Stimulated activated naive CD8-positive, alpha-beta T cell treated with anti-CD3 and anti-CD28 coated beads, Interleukin-15, amount 100 ng/mL, for 72 hours (primary cell): ENCODE measurements around the gene CBR1.
"Not testable (repeated sequence)": the region's sequence is repeated elsewhere in the genome, so short reads cannot be mapped to it uniquely, and the experiment has no call there.

Source experiments
- ATAC-seq: fragments of 150-1000 bp; cut with Tn5 transposase; 2 replicates; pipeline ENCODE4 v1.10.0; 2021; ENCODE audit warnings: mild to moderate bottlenecking, moderate library complexity
- DNase-seq, 2 donors: peaks; one replicate each; pipeline ENCODE4 v3.0.0; 2021 to 2022
- H3K27ac Mint-ChIP-seq, 2 donors: one replicate each; pipeline ENCODE4 v1.8.0; 2022; ENCODE audit warnings: mild to moderate bottlenecking in 2 of 2, mixed read lengths in 2 of 2, moderate library complexity in 2 of 2
- H3K27me3 Mint-ChIP-seq: one replicate; pipeline ENCODE4 v1.8.0; 2022; ENCODE audit warnings: mixed read lengths
- H3K4me1 Mint-ChIP-seq: one replicate; pipeline ENCODE4 v1.8.0; 2022; ENCODE audit warnings: mild to moderate bottlenecking, mixed read lengths
- H3K4me3 Mint-ChIP-seq, 2 donors: one replicate each; pipeline ENCODE4 v1.8.0; 2022; ENCODE audit warnings: mild to moderate bottlenecking in 2 of 2, mixed read lengths in 2 of 2, moderate library complexity in 1 of 2
- H3K9me3 Mint-ChIP-seq, 2 donors: one replicate each; pipeline ENCODE4 v1.8.0; 2022; ENCODE audit warnings: mixed read lengths in 2 of 2

The CBR1 gene

GRCh38 chr21:36068748-36069398 lies 951 bp upstream of the CBR1 start:
- Mint-ChIP-seq H3K4me3 (no peak overlapping the region), H3K9me3 (peaks cover 5 to 8% of the 10 kb centered on the region in 2 donors), H3K4me1 (peaks cover 49% of the 10 kb centered on the region), H3K27me3 (no peaks in the 10 kb centered on the region), H3K27ac (peak overlapping the region in 1 of 2 donors; percentile 62)
- DNase-seq (no peak), ATAC-seq (no peak)

- no peak for DNase-seq
- peak overlapping the region in 1 of 2 donors; percentile 7 for H3K27ac Mint-ChIP-seq
- H3K4me3 Mint-ChIP-seq, result peak overlapping the region; percentile 90 to 96
- H3K4me1 Mint-ChIP-seq, result peaks cover 49% of the 10 kb centered on the region
- no peak for ATAC-seq
- peaks cover 5 to 8% of the 10 kb centered on the region in 2 donors for H3K9me3 Mint-ChIP-seq
- H3K27me3 Mint-ChIP-seq, result no peaks in the 10 kb centered on the region
Measured at GRCh38 chr21:36070999-36071398, 1.2 kb downstream of the CBR1 start.

- H3K4me3 Mint-ChIP-seq, result peak overlapping the region; percentile 7 to 56
- DNase-seq, result no peak
- H3K27me3 Mint-ChIP-seq, result no peaks in the 10 kb centered on the region
- peaks cover 5 to 8% of the 10 kb centered on the region in 2 donors for H3K9me3 Mint-ChIP-seq
- peaks cover 56% of the 10 kb centered on the region for H3K4me1 Mint-ChIP-seq
- no peak overlapping the region for H3K27ac Mint-ChIP-seq
- no peak for ATAC-seq
Measured at GRCh38 chr21:36072453-36073162, 2.8 kb downstream of the CBR1 start.

DNA sequence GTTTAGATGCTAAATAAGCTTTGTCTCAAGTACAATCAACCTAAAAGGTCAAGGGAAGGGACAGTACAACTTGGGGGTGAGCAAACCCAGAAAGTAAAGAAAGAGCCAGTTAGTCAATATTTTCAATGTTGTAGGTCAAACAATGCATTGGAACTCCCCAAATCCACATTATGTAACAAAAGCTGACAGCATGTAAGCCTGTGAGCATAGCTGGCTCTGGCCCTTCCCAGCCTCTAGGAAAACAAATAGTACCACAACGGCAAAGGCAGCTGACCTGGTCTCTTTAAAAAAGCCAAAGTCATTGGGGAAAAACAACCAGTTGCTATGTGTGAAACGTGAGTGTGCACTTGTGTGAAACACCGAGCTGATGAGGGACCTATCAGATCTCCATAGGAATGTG lies 3.4 kb downstream of the CBR1 start:
- Mint-ChIP-seq H3K4me1 (peaks cover 61% of the 10 kb centered on the region), H3K4me3 (no peak overlapping the region), H3K9me3 (peaks cover 5 to 8% of the 10 kb centered on the region in 2 donors), H3K27ac (no peak overlapping the region), H3K27me3 (no peaks in the 10 kb centered on the region)
- no peak for DNase-seq
- no peak for ATAC-seq

DNA sequence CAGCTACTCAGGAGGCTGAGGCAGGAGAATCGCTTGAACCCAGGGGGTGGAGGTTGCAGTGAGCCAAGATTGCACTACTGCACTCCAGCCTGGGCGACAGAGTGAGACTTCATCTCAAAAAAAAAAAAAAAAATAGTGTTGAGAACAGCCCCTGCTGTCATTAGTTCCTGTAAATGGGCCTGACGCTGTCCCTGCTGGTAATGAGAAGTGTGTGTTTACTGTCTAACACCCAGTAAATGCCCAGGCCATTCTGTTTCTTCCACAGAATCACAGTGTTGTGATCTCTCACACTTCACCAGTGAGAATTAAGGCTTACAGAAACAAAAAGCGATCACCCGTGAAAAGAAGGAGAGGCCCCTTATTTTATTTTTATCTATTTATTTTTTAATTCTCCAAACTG lies 4.1 kb downstream of the CBR1 start:
- not testable (repeated sequence) for DNase-seq, ATAC-seq, H3K27ac Mint-ChIP-seq, H3K9me3 Mint-ChIP-seq, H3K4me3 Mint-ChIP-seq, H3K27me3 Mint-ChIP-seq
- H3K4me1 Mint-ChIP-seq, result peaks cover 67% of the 10 kb centered on the region

- Mint-ChIP-seq H3K9me3 (no peaks in the 10 kb centered on the region), H3K4me3 (no peak overlapping the region), H3K4me1 (peaks cover 67% of the 10 kb centered on the region), H3K27me3 (no peaks in the 10 kb centered on the region), H3K27ac (no peak overlapping the region)
- ATAC-seq, result no peak
- no peak for DNase-seq
Measured at GRCh38 chr21:36075171-36075570, 5.3 kb downstream of the CBR1 start.

- H3K4me3 Mint-ChIP-seq, result no peak overlapping the region
- no peaks in the 10 kb centered on the region for H3K9me3 Mint-ChIP-seq
- H3K27ac Mint-ChIP-seq, result peak overlapping the region in 1 of 2 donors; percentile 85
- DNase-seq, result no peak
- H3K4me1 Mint-ChIP-seq, result peaks cover 60% of the 10 kb centered on the region
- H3K27me3 Mint-ChIP-seq, result no peaks in the 10 kb centered on the region
- no peak for ATAC-seq
Measured at GRCh38 chr21:36075953-36076352, 6.1 kb downstream of the CBR1 start.

- Mint-ChIP-seq H3K27me3 (no peaks in the 10 kb centered on the region), H3K4me1 (peaks cover 49% of the 10 kb centered on the region), H3K27ac (peak overlapping the region in 1 of 2 donors; percentile 40), H3K9me3 (no peaks in the 10 kb centered on the region), H3K4me3 (no peak overlapping the region)
- ATAC-seq (no peak), DNase-seq (no peak)
Measured at GRCh38 chr21:36076878-36077655, 7.2 kb downstream of the CBR1 start.

DNA sequence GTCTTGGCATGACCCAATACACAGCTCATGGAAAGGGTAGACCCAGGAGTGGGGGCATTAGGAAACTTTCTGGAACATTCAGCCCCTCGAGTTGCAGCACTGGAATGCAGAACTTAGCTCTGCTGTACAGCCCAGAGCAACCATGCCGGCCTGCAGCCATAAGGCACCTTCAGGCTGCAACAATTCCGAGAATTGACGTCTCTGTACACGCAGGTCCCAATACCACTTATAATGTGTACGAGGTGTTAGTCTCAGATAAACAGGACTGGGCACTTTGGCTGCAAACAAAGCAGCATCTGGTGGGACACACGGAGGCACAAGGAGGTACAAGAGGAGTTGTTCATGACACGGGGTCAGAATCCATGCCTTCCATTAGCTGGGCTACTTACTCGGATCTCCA lies 7.9 kb downstream of the CBR1 start:
- no peak overlapping the region for H3K27ac Mint-ChIP-seq
- ATAC-seq, result no peak
- H3K4me3 Mint-ChIP-seq, result no peak overlapping the region
- no peaks in the 10 kb centered on the region for H3K9me3 Mint-ChIP-seq
- H3K4me1 Mint-ChIP-seq, result peaks cover 43% of the 10 kb centered on the region
- DNase-seq, result no peak
- no peaks in the 10 kb centered on the region for H3K27me3 Mint-ChIP-seq

- H3K27me3 Mint-ChIP-seq, result no peaks in the 10 kb centered on the region
- peaks cover 43% of the 10 kb centered on the region for H3K4me1 Mint-ChIP-seq
- no peaks in the 10 kb centered on the region for H3K9me3 Mint-ChIP-seq
- peak; percentile 93 for ATAC-seq
- peak; percentile 19 to 40 for DNase-seq
- peak overlapping the region; percentile 63 to 73 for H3K4me3 Mint-ChIP-seq
- peak overlapping the region; percentile 89 to 93 for H3K27ac Mint-ChIP-seq
Measured at GRCh38 chr21:36079010-36079649, 9.3 kb downstream of the CBR1 start.

DNA sequence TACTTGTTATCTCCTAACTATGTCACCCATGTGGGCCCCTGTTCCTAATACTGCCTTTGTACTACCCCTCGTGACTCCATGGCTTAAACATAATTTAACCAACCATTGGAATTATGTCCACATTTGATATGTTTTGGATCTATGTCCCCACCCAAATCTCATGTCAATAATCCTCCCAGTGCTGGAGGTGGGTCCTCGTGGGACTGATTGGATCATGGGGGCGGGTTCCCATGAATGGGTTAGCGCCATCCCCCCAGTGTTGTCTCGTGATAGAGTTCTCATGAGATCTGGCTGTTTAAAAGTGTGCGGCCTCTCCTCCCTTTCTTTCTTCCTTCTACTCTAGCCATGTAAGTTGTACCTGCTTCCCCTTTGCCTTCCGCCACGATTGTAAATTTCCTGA lies 9.8 kb downstream of the CBR1 start:
- Mint-ChIP-seq H3K27ac (peak overlapping the region; percentile 81 to 93), H3K4me3 (peak overlapping the region; percentile 6 to 73), H3K4me1 (peaks cover 43% of the 10 kb centered on the region), H3K9me3 (no peaks in the 10 kb centered on the region), H3K27me3 (no peaks in the 10 kb centered on the region)
- no peak for ATAC-seq
- DNase-seq, result no peak

DNA sequence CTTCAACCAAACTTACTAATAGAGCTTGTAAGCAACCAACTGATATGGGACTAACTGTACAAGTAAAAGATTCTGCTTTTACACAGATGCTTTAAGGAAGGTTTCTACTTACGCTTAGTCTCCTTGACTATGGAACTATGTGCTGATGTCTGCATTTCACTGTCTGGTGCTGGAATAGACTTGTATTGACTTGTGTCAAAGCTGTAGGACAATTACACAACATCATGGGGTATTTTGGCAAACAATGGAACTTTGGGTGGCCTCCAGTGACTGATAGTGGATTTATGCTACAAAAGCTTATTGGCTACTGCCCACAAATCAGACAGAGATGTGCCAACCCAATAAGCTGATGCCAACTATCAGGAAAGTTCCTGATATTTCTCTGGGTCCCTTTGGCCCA lies 10.6 kb downstream of the CBR1 start:
- DNase-seq, result no peak
- ATAC-seq, result no peak
- H3K27me3 Mint-ChIP-seq, result no peaks in the 10 kb centered on the region
- H3K9me3 Mint-ChIP-seq, result no peaks in the 10 kb centered on the region
- peaks cover 41% of the 10 kb centered on the region for H3K4me1 Mint-ChIP-seq
- H3K27ac Mint-ChIP-seq, result no peak overlapping the region
- peak overlapping the region in 1 of 2 donors; percentile 73 for H3K4me3 Mint-ChIP-seq

- no peak for DNase-seq
- ATAC-seq, result no peak
- Mint-ChIP-seq H3K27me3 (no peaks in the 10 kb centered on the region), H3K9me3 (no peaks in the 10 kb centered on the region), H3K4me3 (no peak overlapping the region), H3K4me1 (peaks cover 32% of the 10 kb centered on the region), H3K27ac (no peak overlapping the region)
Measured at GRCh38 chr21:36082237-36082664, 12.4 kb downstream of the CBR1 start.

DNA sequence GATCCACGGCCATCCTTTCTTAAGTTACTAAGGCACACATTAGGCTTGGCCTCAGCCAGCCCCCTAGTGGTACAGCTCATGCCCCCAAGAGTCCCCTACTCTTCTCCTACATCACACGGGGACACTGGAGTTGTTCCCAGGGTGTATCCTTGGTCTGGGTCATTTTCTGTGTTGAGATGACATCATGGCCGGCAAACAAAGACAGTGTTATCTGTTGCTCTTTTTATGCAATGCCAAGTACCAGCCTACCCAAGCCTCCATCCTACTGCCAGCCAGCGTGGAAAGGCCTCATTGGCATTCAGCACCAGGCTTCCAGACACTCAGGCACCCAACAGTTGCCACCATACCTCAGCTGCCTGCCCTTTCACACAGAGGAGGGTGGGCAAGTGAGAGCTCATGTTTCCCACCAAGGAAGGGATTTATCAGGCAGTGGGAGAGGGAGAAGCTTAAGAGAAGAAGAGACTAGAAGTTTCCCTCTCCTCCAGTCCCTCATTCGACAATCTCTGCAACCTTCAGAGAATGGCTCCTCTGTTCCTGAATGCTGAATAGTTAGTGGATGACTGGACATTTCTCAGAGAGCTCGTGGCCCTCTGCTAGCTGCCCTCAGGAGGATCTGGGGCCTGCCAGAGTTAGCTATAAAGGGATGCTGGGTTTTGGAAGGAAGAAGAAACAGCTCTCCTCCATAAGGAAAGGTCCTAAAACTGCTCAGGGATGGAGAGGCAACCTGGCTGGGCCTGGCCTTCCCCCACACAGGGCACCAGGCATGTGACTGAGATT lies 17.7 kb downstream of the CBR1 start:
- Mint-ChIP-seq H3K27ac (no peak overlapping the region), H3K4me1 (peaks cover 7% of the 10 kb centered on the region), H3K27me3 (no peaks in the 10 kb centered on the region), H3K4me3 (no peak overlapping the region), H3K9me3 (no peaks in the 10 kb centered on the region)
- no peak for DNase-seq
- no peak for ATAC-seq

GRCh38 chr21:36089946-36090345 lies 20.1 kb downstream of the CBR1 start:
- H3K9me3 Mint-ChIP-seq, result peaks cover 7 to 12% of the 10 kb centered on the region in 2 donors
- H3K4me1 Mint-ChIP-seq, result peaks cover 7% of the 10 kb centered on the region
- no peak overlapping the region for H3K27ac Mint-ChIP-seq
- DNase-seq (no peak), ATAC-seq (no peak)
- no peak overlapping the region for H3K4me3 Mint-ChIP-seq
- H3K27me3 Mint-ChIP-seq, result no peaks in the 10 kb centered on the region
